Psoas muscle (tissue), 8 donors: ENCODE results near the gene PSAP. TPM values are rescaled to one million over a fixed set of nuclear protein-coding genes. Genes with fewer than 3 reads are reported as not detected.

ENCODE experiments used
- ATAC-seq, 4 donors: fragments of 200-7000 bp; cut with Tn5 transposase; one replicate each; pipeline ENCODE4 v1.9.1; 2020; ENCODE audit warnings: moderate library complexity in 3 of 4, mild to moderate bottlenecking in 2 of 4
- DNase-seq, 2 donors: peaks; one replicate each; pipeline ENCODE4 v3.0.0-alpha.2; 2020
- H3K27ac ChIP-seq: fragments of 200-600 bp; one replicate; pipeline ENCODE4 v1.8.0; 2022
- H3K27me3 ChIP-seq, 3 donors: fragments of 200-600 bp in 1 of 3; one replicate each; pipeline versions ENCODE4 v1.6.1 to v1.8.0; 2013 to 2022; ENCODE audit warnings: low read length in 2 of 3, mild to moderate bottlenecking in 2 of 3, moderate library complexity in 1 of 3; ENCODE audit not compliant: insufficient read depth in 3 of 3
- H3K36me3 ChIP-seq, 2 donors: fragments of 200-600 bp in 1 of 2; one replicate each; pipeline versions ENCODE4 v1.6.1 to v1.8.0; 2013 to 2022; ENCODE audit warnings: low read depth in 1 of 2, mild to moderate bottlenecking in 1 of 2, moderate library complexity in 1 of 2; ENCODE audit not compliant: insufficient read depth in 1 of 2
- H3K4me1 ChIP-seq: fragments of 200-600 bp; one replicate; pipeline ENCODE4 v1.8.0; 2022
- H3K4me3 ChIP-seq: fragments of 200-600 bp; one replicate; pipeline ENCODE4 v1.8.0; 2022; ENCODE audit warnings: mild to moderate bottlenecking
- H3K9me3 ChIP-seq: fragments of 200-600 bp; one replicate; pipeline ENCODE4 v1.8.0; 2022
- CTCF ChIP-seq: fragments of 200-600 bp; IDR thresholded peaks from one replicate; pipeline ENCODE4 v1.8.0; 2022; ENCODE audit warnings: antibody characterized with exemption
- WGBS, 3 donors: extraction: QIAGEN DNeasy Blood & Tissue Kit; methylation state at CpG; one replicate each; pipeline versions ENCODE4 v1.1.6 to v1.1.7; 2013; 5-methylcytosine and 5-hydroxymethylcytosine counted together
- intact Hi-C, 2 donors: fragments of 100-400 bp; cut with DNase I; formaldehyde crosslinking; loops; one replicate each; pipeline versions ENCODE4 v1.11.0 to v1.14.2; 2022
- polyA plus RNA-seq, 3 donors: library from polyadenylated mRNA; stranded (reverse); fragments of 200-250 nt; gene quantifications; one replicate each; pipeline ENCODE4 v1.2.3, GENCODE V29; 2013
- total RNA-seq, 4 donors: library from RNA; stranded (reverse); fragmentation: NEBNext Ultra II Directional in 2 of 4; extraction: Animal tissue kit (Norgen Biotek cat#: 25700) in 2 of 4; gene quantifications; one replicate each; pipeline versions ENCODE4 v1.2.1 to v1.2.4, GENCODE V29; 2021 to 2023
- donor health status: healthy with polysubstance abuse.
- donor health status: DM: no; HTN: no; CAD: no; lungs with moderate emphysema.
- donor health status: Bipolar disorder and iron deficiency.
- donor health status: healthy.
- donor health status: DM: yes; HTN: yes; CAD: no.
- donor health status: DM: no; HTN: no; CAD: no.
- donor health status: DM: no; HTN: no; CAD: no.
- donor health status: DM: yes; HTN: yes; CAD: no.

Gene PSAP
- total and polyA plus RNA-seq, 7 donors: 634 to 1,725 (median 1,049) TPM

GRCh38 chr10:71805776-71806703 lies 45.0 kb downstream of the PSAP start:
- Histone ChIP-seq H3K4me3 (no peak overlapping the region), H3K27me3 (no peaks in the 10 kb centered on the region), H3K4me1 (no peaks in the 10 kb centered on the region), H3K36me3 (no peaks in the 10 kb centered on the region), H3K27ac (no peak overlapping the region), H3K9me3 (no peaks in the 10 kb centered on the region)
- whole genome bisulfite sequencing, 3 donors: 44 to 53% (median 52%) methylated on average over 41 of the region's 41 CpGs
- TF ChIP-seq CTCF: no peak
- intact Hi-C loops: loop anchor here in 1 of 2 donors (5.0 kb wide), 1 partner anchor 419 kb away; no protein-coding TSS in a partner anchor
- DNase-seq (no peak), ATAC-seq (peak in 3 of 4 donors; percentile 21 to 48 (median 40))

DNA sequence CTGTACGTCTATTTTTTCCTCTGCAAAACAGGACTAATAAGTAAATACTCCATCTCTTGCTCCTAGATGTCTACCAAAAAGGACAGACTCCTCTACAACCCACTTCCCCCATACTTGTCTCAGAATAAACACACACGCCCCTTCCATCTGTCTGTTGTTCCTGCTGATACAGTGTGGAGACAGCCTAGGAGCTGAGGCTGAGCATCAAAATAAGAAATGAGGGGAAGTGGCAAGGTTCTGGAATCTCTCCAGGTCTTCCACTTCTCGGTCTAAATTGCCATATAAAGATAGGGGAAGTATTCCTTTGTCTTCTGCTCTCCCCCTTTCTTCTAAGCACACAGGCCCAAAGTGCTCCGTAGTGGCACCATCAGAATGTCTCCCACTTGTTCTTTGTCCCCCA lies 47.0 kb downstream of the PSAP start:
- ATAC-seq (no peak), DNase-seq (no peak)
- Histone ChIP-seq H3K4me3 (no peak overlapping the region), H3K9me3 (no peaks in the 10 kb centered on the region), H3K27me3 (no peaks in the 10 kb centered on the region), H3K4me1 (no peaks in the 10 kb centered on the region), H3K36me3 (no peaks in the 10 kb centered on the region), H3K27ac (no peak overlapping the region)
- intact Hi-C loops: no loop called here
- whole genome bisulfite sequencing, 3 donors: 55 to 58% (median 58%) methylated on average over 4 of the region's 4 CpGs
- no peak for TF ChIP-seq CTCF

DNA sequence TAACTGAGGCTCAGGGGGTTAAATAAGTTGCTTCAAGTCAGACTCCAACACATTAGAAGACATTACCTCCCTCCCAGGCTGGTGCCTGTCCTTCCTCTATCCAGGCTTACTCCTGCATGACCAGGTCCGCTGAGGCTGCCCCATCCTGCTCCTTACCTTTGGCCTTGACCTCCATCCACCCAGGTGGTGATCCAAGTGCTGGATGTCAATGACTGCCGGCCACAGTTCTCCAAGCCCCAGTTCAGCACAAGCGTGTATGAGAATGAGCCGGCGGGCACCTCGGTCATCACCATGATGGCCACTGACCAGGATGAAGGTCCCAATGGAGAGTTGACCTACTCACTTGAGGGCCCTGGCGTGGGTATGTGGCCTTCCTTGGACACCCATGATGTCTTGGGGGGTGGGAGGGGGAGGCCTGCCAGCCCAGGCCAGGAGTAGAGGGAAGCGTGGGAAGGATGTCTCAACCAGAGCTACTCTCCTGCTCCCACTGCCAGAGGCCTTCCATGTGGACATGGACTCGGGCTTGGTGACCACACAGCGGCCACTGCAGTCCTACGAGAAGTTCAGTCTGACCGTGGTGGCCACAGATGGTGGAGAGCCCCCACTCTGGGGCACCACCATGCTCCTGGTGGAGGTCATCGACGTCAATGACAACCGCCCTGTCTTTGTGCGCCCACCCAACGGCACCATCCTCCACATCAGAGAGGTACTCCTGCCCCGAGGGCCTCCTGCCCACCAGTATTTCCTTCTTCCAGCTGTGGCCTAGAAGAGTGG lies 48.1 kb downstream of the PSAP start:
- Histone ChIP-seq H3K27me3 (no peaks in the 10 kb centered on the region), H3K36me3 (no peaks in the 10 kb centered on the region), H3K9me3 (no peaks in the 10 kb centered on the region), H3K27ac (no peak overlapping the region), H3K4me3 (no peak overlapping the region), H3K4me1 (no peaks in the 10 kb centered on the region)
- ATAC-seq (no peak), DNase-seq (peak in 1 of 2 donors; percentile 29)
- TF ChIP-seq CTCF: no peak
- WGBS, 3 donors: 89 to 96% (median 95%) methylated on average over 18 of the region's 18 CpGs
- intact Hi-C loops: no loop called here

DNA sequence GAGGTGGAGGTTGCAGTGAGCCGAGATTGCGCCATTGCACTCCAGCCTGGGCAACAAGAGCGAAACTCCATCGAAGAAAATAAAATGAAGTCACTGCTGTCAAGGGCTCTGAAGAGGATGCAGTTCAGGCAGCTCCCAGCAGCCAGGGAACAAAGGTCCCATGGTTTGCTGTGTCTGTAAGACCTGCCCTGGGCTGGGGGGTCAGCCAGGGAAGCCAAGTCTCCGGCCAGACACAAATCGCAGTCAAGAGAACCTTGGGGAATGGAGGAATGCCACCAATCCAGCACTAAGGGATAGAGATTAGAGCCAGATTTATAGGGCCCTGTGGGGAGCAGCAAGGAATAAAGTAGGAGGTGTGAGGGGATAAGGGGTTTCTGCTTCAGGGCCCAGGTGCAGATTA lies 48.8 kb downstream of the PSAP start:
- TF ChIP-seq CTCF: no peak
- no peak for ATAC-seq
- Histone ChIP-seq H3K27ac (no peak overlapping the region), H3K27me3 (no peaks in the 10 kb centered on the region), H3K4me3 (no peak overlapping the region), H3K4me1 (no peaks in the 10 kb centered on the region), H3K36me3 (no peaks in the 10 kb centered on the region), H3K9me3 (no peaks in the 10 kb centered on the region)
- intact Hi-C loops: no loop called here
- DNase-seq: peak in 1 of 2 donors; percentile 11
- WGBS, 3 donors: 92 to 93% (median 93%) methylated on average over 6 of the region's 6 CpGs
